Mucosa of gallbladder (tissue), 1 donor: ENCODE data around the gene OPN5. TPM values are rescaled to one million over a fixed set of nuclear protein-coding genes. Genes with fewer than 3 reads are reported as not detected.
"Not testable (repeated sequence)": the region's sequence is repeated elsewhere in the genome, so short reads cannot be mapped to it uniquely, and the experiment has no call there.

Experiments used
- DNase-seq: peaks from one replicate; pipeline ENCODE4 v3.0.0-alpha.2; 2020; ENCODE audit warnings: low spot score
- total RNA-seq: library from RNA; stranded (reverse); gene quantifications from one replicate; pipeline ENCODE4 v1.2.1, GENCODE V29; 2021
- donor health status: DM: no; HTN: no; CAD: no.

OPN5 gene
- not detected for total RNA-seq

- DNase-seq: no peak
Observed at GRCh38 chr6:47781732-47782131, at the start of gene OPN5. Gene OPN5 (plus strand): TSS chr6:47782032. CDS start chr6:47782067, 35 bp downstream.

- peak; percentile 20 for DNase-seq
Observed at GRCh38 chr6:47733879-47734558, 47.8 kb upstream of the OPN5 start.

- no peak for DNase-seq
Observed at GRCh38 chr6:47734831-47735481, 46.9 kb upstream of the OPN5 start.

- DNase-seq: no peak
Observed at GRCh38 chr6:47736083-47736700, 45.6 kb upstream of the OPN5 start.

- DNase-seq: no peak
Observed at GRCh38 chr6:47737406-47737805, 44.4 kb upstream of the OPN5 start.

- no peak for DNase-seq
Observed at GRCh38 chr6:47740714-47741113, 41.1 kb upstream of the OPN5 start.

- peak; percentile 43 for DNase-seq
Observed at GRCh38 chr6:47741807-47742206, 40.0 kb upstream of the OPN5 start.

GRCh38 chr6:47743744-47744143 lies 38.1 kb upstream of the OPN5 start:
- no peak for DNase-seq

- DNase-seq: not testable (repeated sequence)
Observed at GRCh38 chr6:47745269-47745668, 36.6 kb upstream of the OPN5 start.

GRCh38 chr6:47749757-47750156 lies 32.1 kb upstream of the OPN5 start:
- DNase-seq: no peak

- no peak for DNase-seq
Observed at GRCh38 chr6:47752801-47753200, 29.0 kb upstream of the OPN5 start.

GRCh38 chr6:47759364-47759763 lies 22.5 kb upstream of the OPN5 start:
- no peak for DNase-seq

- DNase-seq: no peak
Observed at GRCh38 chr6:47762502-47762901, 19.3 kb upstream of the OPN5 start.

- DNase-seq: no peak
Observed at GRCh38 chr6:47766445-47766844, 15.4 kb upstream of the OPN5 start.

- no peak for DNase-seq
Observed at GRCh38 chr6:47767102-47767501, 14.7 kb upstream of the OPN5 start.

GRCh38 chr6:47769982-47770381 lies 11.8 kb upstream of the OPN5 start:
- DNase-seq: no peak

GRCh38 chr6:47772359-47772758 lies 9.5 kb upstream of the OPN5 start:
- no peak for DNase-seq

- DNase-seq: no peak
Observed at GRCh38 chr6:47773005-47773404, 8.8 kb upstream of the OPN5 start.

GRCh38 chr6:47780510-47781356 lies 1.1 kb upstream of the OPN5 start:
- DNase-seq: peak; percentile 14

- no peak for DNase-seq
Observed at GRCh38 chr6:47785182-47785581, 3.4 kb downstream of the OPN5 start.

- peak; percentile 40 for DNase-seq
Observed at GRCh38 chr6:47787620-47788497, 6.0 kb downstream of the OPN5 start.
